OCI-LY1 (cell line): Measurements from ENCODE around the gene IKBIP.
"Not testable (repeated sequence)": the region's sequence is repeated elsewhere in the genome, so short reads cannot be mapped to it uniquely, and the experiment has no call there.

Source experiments
- H2AFZ ChIP-seq: fragments of 200-600 bp; sonication (generic), shearing (Covaris generic); 2 replicates; pipeline ENCODE4 v1.6.0; 2014; ENCODE audit warnings: antibody characterized with exemption, mild to moderate bottlenecking, low read length
- H3F3A ChIP-seq: fragments of 200-600 bp; sonication (generic), shearing (Covaris generic); 2 replicates; pipeline ENCODE4 v1.6.0; 2014; ENCODE audit warnings: mild to moderate bottlenecking, antibody characterized with exemption, low read length, moderate library complexity; ENCODE audit not compliant: insufficient read depth
- H3K27ac ChIP-seq: fragments of 200-600 bp; sonication (generic); 2 replicates; pipeline ENCODE4 v1.5.1; 2014; ENCODE audit warnings: low read length, mixed run types, mild to moderate bottlenecking, low read depth; ENCODE audit not compliant: poor library complexity, severe bottlenecking
- H3K27me3 ChIP-seq: fragments of 200-600 bp; sonication (generic); 2 replicates; pipeline ENCODE4 v1.6.0; 2014; ENCODE audit warnings: antibody characterized with exemption, mild to moderate bottlenecking, low read length, moderate library complexity; ENCODE audit not compliant: insufficient read depth
- H3K36me3 ChIP-seq: fragments of 200-600 bp; sonication (generic); 2 replicates; pipeline ENCODE4 v1.6.1; 2014; ENCODE audit warnings: mild to moderate bottlenecking, antibody characterized with exemption, low read length, moderate library complexity, mixed read lengths; ENCODE audit not compliant: insufficient read depth
- H3K4me1 ChIP-seq: fragments of 200-600 bp; sonication (generic); 2 replicates; pipeline ENCODE4 v1.5.1; 2014; ENCODE audit warnings: mild to moderate bottlenecking, low read length, moderate library complexity; ENCODE audit not compliant: insufficient read depth, severe bottlenecking
- H3K4me2 ChIP-seq: fragments of 200-600 bp; sonication (generic), shearing (Covaris generic); 2 replicates; pipeline ENCODE4 v1.6.1; 2014; ENCODE audit warnings: low read length
- H3K4me3 ChIP-seq: fragments of 200-600 bp; sonication (generic); 2 replicates; pipeline ENCODE4 v1.5.1; 2014; ENCODE audit warnings: low read length, low read depth, mild to moderate bottlenecking, mixed read lengths; ENCODE audit not compliant: poor library complexity, severe bottlenecking
- H3K79me2 ChIP-seq: fragments of 200-600 bp; shearing (Covaris generic); 2 replicates; pipeline ENCODE4 v1.6.1; 2016; ENCODE audit warnings: mixed run types, low read length, mixed read lengths; ENCODE audit not compliant: insufficient read depth
- H3K9ac ChIP-seq: fragments of 200-600 bp; sonication (generic), shearing (Covaris generic); 2 replicates; pipeline ENCODE4 v1.6.1; 2014; ENCODE audit warnings: mild to moderate bottlenecking, low read length, mixed read lengths
- H3K9me2 ChIP-seq: fragments of 200-600 bp; sonication (generic), shearing (Covaris generic); 2 replicates; pipeline ENCODE4 v1.6.1; 2014; ENCODE audit warnings: low read depth, mild to moderate bottlenecking, low read length, mixed read lengths
- H3K9me3 ChIP-seq: fragments of 200-600 bp; shearing (Covaris generic); 2 replicates; pipeline ENCODE4 v1.6.1; 2014; ENCODE audit warnings: low read length, mixed read lengths
- H4K20me1 ChIP-seq: fragments of 200-600 bp; sonication (generic), shearing (Covaris generic); 2 replicates; pipeline ENCODE4 v1.6.0; 2016; ENCODE audit warnings: mild to moderate bottlenecking, low read length; ENCODE audit not compliant: insufficient read depth
- CTCF ChIP-seq: fragments of 200-600 bp; sonication (generic), shearing (Covaris generic); IDR thresholded peaks from 2 replicates; pipeline ENCODE4 v1.5.1; 2017; ENCODE audit warnings: mild to moderate bottlenecking, antibody characterized with exemption, low read length, moderate library complexity, mixed read lengths
- EZH2 ChIP-seq: fragments of 200-600 bp; sonication (generic), shearing (Covaris generic); IDR thresholded peaks from 2 replicates; pipeline ENCODE4 v1.8.0; 2017; ENCODE audit warnings: borderline replicate concordance, mixed run types, mild to moderate bottlenecking, antibody characterized with exemption, low read length, moderate library complexity, mixed read lengths

The IKBIP gene

GRCh38 chr12:98579835-98580234, 64.8 kb downstream of the IKBIP start:
- Histone ChIP-seq H2AFZ (no peak overlapping the region), H3K4me2 (no peak overlapping the region)

GRCh38 chr12:98579347-98579746, 65.2 kb downstream of the IKBIP start:
- no peak overlapping the region for H3K27ac ChIP-seq
- no peaks in the 10 kb centered on the region for H3K36me3 ChIP-seq
- no peaks in the 10 kb centered on the region for H4K20me1 ChIP-seq
- no peaks in the 10 kb centered on the region for H3K79me2 ChIP-seq
- no peak overlapping the region for H3K9ac ChIP-seq
- H3K9me3 ChIP-seq = no peaks in the 10 kb centered on the region
- H2AFZ ChIP-seq = no peak overlapping the region
- no peak overlapping the region for H3K4me3 ChIP-seq
- no peaks in the 10 kb centered on the region for H3K4me1 ChIP-seq
- no peaks in the 10 kb centered on the region for H3K9me2 ChIP-seq
- no peak overlapping the region for H3K4me2 ChIP-seq
- no peaks in the 10 kb centered on the region for H3K27me3 ChIP-seq
- no peaks in the 10 kb centered on the region for H3F3A ChIP-seq
- no peak for TF ChIP-seq EZH2
- TF ChIP-seq CTCF = no peak

More at GRCh38 chr12:98579835-98580234, 64.8 kb downstream of the IKBIP start:
- Histone ChIP-seq H3K79me2 (no peaks in the 10 kb centered on the region), H3K27ac (no peak overlapping the region), H3K36me3 (no peaks in the 10 kb centered on the region), H4K20me1 (no peaks in the 10 kb centered on the region), H3K9ac (no peak overlapping the region), H3K9me2 (no peaks in the 10 kb centered on the region), H3K9me3 (no peaks in the 10 kb centered on the region), H3F3A (no peaks in the 10 kb centered on the region), H3K27me3 (no peaks in the 10 kb centered on the region), H3K4me1 (no peaks in the 10 kb centered on the region), H3K4me3 (no peak overlapping the region)
- TF ChIP-seq CTCF = no peak
- no peak for TF ChIP-seq EZH2

GRCh38 chr12:98578821-98579220, 65.8 kb downstream of the IKBIP start:
- Histone ChIP-seq H3K27ac (no peak overlapping the region), H3K4me2 (no peak overlapping the region), H3K9me2 (no peaks in the 10 kb centered on the region)

GRCh38 chr12:98578392-98578791, 66.2 kb downstream of the IKBIP start:
- Histone ChIP-seq H3K79me2 (no peaks in the 10 kb centered on the region), H2AFZ (no peak overlapping the region), H3K9me2 (no peaks in the 10 kb centered on the region), H3F3A (no peaks in the 10 kb centered on the region), H3K27me3 (no peaks in the 10 kb centered on the region), H4K20me1 (no peaks in the 10 kb centered on the region), H3K36me3 (no peaks in the 10 kb centered on the region), H3K4me3 (no peak overlapping the region), H3K9me3 (no peaks in the 10 kb centered on the region), H3K27ac (no peak overlapping the region), H3K4me1 (no peaks in the 10 kb centered on the region), H3K4me2 (no peak overlapping the region), H3K9ac (no peak overlapping the region)
- TF ChIP-seq EZH2 (no peak), CTCF (no peak)

More at GRCh38 chr12:98578821-98579220, 65.8 kb downstream of the IKBIP start:
- Histone ChIP-seq H3F3A (no peaks in the 10 kb centered on the region), H2AFZ (no peak overlapping the region), H3K27me3 (no peaks in the 10 kb centered on the region), H3K4me1 (no peaks in the 10 kb centered on the region), H3K4me3 (no peak overlapping the region), H3K9me3 (no peaks in the 10 kb centered on the region), H3K36me3 (no peaks in the 10 kb centered on the region), H3K9ac (no peak overlapping the region), H4K20me1 (no peaks in the 10 kb centered on the region), H3K79me2 (no peaks in the 10 kb centered on the region)
- TF ChIP-seq EZH2 = no peak

- not testable (repeated sequence) for H3K9me2 ChIP-seq, H4K20me1 ChIP-seq, H3K4me1 ChIP-seq, H3K27me3 ChIP-seq, H3K27ac ChIP-seq, H3F3A ChIP-seq, H2AFZ ChIP-seq, H3K79me2 ChIP-seq, H3K4me3 ChIP-seq, H3K9ac ChIP-seq, H3K36me3 ChIP-seq, H3K9me3 ChIP-seq, H3K4me2 ChIP-seq
Observed at GRCh38 chr12:98576795-98577194, 67.8 kb downstream of the IKBIP start.
